GM21825 (cell line): Measurements from ENCODE around the gene TMEM167B.

Experiments used
- ATAC-seq: cut with Tn5 transposase; IDR thresholded peaks from one replicate; pipeline ENCODE4 v1.9.1; 2021; ENCODE audit warnings: mild to moderate bottlenecking, moderate library complexity; ENCODE audit not compliant: unreplicated experiment

Gene TMEM167B

DNA sequence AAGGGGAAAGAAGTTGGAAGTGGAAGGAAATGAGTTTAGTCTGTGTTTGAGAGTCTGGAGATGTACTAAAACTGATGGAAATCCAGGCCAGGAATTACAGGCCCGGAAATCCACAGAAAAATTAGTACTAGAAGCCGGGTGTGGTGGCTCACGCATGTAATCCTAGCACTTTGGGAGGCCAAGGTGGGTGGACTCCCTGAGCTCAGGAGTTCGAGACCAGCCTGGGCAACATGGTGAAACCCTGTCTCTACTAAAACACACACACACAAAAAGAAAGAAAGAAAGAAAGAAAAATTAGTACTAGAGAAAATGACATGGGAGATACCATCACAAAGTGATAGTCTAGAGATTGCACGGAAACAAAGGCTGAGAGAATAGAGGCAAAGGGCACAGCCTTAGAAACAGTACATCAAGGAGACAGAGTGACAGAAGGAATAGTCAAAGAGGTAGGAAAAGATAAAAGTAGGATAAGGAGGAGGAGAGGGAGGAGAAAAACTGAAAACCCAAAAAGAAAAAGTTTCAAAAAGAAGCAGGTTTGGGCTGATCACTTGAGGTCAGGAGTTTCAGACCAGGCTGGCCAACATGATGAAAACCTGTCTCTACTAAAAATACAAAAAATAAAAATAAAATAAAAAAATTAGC, 10.0 kb upstream of the TMEM167B start:
- ATAC-seq, result no peak

GRCh38 chr1:109083501-109083900, 7.1 kb upstream of the TMEM167B start:
- no peak for ATAC-seq

- ATAC-seq, result no peak
Measured at GRCh38 chr1:109083923-109084322, 6.6 kb upstream of the TMEM167B start.

DNA sequence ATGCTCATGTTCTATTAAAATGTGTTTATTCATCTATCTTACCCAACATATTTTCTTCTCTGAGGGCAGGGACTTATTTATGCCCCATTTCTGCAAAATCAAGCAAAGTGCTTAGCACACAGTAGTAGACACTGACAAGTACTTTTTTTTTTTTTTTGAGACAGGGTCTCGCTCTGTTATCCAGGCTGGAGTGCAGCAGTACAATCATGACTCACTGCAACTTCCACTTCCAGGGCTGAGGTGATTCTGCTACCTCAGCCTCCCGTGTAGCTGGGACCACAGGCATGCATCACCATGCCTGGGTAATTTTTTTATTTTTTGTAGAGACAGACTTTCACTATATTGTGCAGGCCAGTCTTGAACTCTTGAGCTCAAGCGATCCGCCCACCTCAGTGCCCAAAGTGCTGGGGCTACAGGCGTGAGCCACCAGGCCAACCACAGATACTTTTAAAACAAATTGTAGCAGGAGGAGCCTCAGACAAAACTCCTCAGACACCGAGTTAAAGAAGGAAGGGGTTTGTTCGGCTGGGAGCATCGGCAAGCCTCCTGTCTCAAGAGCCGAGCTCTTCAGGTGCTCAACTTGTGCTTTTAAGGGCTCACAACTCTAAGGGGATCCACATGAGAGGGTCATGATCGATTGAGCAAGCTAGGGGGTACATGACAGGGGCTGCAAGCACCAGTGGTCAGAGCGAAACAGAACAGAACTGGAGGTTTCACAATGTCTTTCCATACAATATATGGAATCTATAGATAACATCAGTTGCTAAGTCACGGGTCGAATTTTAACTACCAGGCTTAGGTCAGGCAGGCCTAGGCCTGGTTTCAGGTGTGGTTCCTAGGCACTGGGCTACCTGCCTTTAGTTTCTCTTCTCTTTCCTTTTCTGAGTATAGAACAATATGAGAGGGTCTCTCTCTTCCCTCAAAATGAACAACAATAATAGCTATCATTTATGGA, 5.7 kb upstream of the TMEM167B start:
- no peak for ATAC-seq

DNA sequence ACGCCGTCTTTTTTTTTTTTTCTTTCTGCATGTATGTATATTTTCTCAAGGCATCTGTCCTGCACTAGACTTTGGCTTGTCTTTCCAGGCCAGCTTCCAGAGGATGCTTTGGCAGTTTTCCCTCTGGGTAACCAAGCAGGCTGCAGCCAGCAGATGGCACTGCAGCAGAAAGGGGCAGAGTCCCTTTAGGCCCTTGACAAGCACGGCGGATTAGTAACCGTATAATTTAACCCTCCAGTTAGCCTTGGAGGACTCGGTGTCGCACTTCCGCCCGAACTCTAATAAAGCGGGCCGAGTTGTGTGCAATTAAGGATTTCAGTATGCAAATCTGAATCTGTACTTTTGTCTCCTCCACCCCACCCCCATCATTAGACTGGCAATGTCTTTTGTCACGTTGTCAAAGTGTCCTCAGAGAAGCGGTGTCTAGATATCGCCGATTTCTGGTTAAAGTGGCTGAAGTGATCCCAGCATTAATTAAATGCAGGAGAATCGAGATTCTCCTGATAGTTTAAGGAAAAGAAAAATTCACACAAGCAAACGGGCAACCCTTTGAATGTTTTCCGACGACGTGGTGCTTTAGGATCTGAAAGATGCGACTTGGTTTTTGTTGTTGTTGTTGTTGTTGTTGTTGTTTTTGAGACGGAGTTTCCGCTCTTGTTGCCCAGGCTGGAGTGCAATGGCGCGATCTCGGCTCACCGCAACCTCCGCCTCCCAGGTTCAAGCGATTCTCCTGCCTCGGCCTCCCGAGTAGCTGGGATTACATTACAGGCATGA, 1.1 kb upstream of the TMEM167B start:
- ATAC-seq, result no peak

- ATAC-seq, result peak; percentile 41
Measured at GRCh38 chr1:109091078-109091838, 694 bp downstream of the TMEM167B start.

- ATAC-seq, result no peak
Measured at GRCh38 chr1:109091839-109092193, 1.3 kb downstream of the TMEM167B start.

GRCh38 chr1:109094377-109094803, 3.8 kb downstream of the TMEM167B start:
- ATAC-seq, result no peak

DNA sequence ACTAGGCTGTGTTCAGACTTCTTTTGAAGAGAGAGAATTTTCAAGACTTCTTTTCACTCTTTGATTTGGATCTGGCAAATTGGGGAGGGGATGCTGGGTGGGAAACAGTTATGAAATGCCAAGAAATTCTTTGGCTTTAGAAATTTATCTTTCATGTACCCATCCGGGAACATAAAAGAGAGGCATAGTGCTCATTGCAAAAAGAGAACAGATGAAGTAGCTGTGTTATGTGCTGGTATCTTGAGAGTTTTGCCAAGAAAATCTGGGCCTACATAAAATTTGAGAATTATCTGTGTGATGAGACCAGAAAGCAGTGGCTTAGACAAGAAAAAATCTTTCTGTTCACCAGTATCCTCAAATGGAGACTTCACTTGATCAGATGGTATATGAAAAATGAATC, 4.3 kb downstream of the TMEM167B start:
- no peak for ATAC-seq

- no peak for ATAC-seq
Measured at GRCh38 chr1:109095631-109096030, 5.1 kb downstream of the TMEM167B start.

- ATAC-seq, result no peak
Measured at GRCh38 chr1:109096120-109096519, 5.6 kb downstream of the TMEM167B start.

- peak; percentile 90 for ATAC-seq
Measured at GRCh38 chr1:109099938-109100773, 9.6 kb downstream of the TMEM167B start.

- no peak for ATAC-seq
Measured at GRCh38 chr1:109104364-109105151, 14.0 kb downstream of the TMEM167B start.

- no peak for ATAC-seq
Measured at GRCh38 chr1:109105881-109106280, 15.3 kb downstream of the TMEM167B start.

DNA sequence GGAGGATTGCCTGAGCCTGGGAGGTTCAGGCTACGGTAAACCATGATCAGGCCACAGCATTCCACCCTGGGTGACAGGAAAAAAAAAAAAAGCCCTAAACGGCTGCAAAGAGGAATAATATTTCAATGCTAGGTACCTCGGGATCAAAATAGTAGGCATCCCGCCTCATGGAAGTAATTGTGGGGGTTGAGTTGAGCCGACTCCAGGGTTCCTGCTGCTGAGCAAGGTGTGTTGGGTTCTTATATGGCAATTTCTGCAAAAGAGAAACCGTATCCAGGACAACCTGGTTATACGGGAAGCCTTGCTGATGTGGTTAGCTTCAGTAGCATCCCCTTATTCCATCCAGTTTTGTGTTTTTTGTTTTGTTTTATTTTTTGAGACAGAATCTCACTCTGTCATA, 17.2 kb downstream of the TMEM167B start:
- ATAC-seq, result no peak

DNA sequence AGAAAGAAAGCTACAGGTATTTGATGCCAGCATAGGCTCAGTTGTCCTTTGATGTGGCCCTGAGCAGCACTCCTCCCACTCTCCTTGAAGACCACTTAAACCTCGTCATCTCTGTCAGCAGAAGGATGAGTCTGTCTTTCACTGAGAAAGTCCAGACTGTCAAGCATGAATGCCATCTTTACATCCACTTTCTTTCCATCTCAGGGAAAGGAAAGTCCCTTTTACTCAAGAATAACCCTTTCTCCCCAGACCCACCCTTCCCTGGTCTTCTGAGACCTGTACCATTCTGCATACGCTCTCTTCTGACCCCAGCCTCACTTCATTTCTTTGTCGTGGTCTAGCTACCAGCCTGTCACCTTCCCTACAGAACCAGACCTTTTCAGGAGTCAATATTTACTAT, 19.3 kb downstream of the TMEM167B start:
- no peak for ATAC-seq

DNA sequence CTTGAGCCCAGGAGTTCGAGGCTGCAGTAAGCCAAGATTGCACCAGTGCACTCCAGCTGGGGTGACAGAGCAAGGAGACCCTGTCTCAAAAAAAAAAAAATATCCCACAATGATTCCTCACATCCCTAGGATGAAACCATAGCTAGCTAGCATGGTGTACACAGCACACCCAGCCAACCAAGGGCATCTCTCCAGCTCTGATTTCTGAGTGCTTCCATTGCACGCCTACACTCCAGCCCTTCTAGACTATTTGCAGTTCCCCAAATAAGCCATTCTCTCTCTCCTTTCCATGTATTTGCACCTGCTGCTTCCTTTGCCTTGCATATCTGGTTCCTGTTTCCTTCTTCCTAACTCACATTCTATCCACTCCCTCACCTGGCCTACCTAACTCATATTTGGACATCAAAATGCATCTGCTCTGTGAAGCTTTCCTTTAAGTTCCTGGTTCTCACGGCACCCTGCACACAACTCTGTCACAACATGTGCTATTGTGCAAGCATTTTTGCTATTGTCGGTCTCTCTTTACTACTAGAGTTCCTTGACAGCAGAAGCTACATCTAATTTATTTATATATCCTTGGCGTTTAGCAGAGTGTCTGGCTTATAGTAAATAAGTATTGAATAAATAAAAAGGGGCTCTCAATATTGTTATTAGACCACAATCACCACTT, 21.0 kb downstream of the TMEM167B start:
- ATAC-seq, result no peak

DNA sequence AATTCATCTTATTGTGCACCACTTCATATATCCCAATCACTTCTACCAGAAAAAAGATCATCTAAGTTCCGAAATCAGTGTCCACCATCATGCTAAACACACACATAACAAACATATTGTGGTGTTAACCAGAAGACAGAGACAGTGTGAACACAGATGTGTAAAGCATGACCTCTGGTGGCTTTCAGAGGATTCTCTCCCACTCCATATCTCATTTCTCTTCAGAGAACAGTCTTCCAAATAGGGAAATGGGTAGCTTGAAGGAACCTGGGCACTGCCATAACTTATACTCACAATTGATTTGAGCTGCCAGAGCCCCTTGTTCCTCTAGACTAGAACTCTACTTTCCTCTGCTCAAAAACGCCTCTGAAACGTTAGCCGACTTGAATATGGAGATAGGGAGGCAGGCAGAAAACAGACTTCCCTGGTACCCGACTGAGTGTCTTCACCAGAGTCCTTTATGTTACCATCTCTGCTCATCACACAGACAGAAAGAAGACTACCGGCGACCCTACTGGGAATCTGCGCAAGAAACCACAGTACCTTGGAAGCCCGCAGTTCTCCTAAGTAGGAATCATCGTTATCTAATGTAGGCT, 21.6 kb downstream of the TMEM167B start:
- ATAC-seq, result no peak
